GM19467 (cell line): Measurements from ENCODE around the gene PRDM8.

Source experiments
- ATAC-seq: cut with Tn5 transposase; IDR thresholded peaks from one replicate; pipeline ENCODE4 v1.9.1; 2021; ENCODE audit warnings: mild to moderate bottlenecking, moderate library complexity; ENCODE audit not compliant: unreplicated experiment

Gene PRDM8

DNA sequence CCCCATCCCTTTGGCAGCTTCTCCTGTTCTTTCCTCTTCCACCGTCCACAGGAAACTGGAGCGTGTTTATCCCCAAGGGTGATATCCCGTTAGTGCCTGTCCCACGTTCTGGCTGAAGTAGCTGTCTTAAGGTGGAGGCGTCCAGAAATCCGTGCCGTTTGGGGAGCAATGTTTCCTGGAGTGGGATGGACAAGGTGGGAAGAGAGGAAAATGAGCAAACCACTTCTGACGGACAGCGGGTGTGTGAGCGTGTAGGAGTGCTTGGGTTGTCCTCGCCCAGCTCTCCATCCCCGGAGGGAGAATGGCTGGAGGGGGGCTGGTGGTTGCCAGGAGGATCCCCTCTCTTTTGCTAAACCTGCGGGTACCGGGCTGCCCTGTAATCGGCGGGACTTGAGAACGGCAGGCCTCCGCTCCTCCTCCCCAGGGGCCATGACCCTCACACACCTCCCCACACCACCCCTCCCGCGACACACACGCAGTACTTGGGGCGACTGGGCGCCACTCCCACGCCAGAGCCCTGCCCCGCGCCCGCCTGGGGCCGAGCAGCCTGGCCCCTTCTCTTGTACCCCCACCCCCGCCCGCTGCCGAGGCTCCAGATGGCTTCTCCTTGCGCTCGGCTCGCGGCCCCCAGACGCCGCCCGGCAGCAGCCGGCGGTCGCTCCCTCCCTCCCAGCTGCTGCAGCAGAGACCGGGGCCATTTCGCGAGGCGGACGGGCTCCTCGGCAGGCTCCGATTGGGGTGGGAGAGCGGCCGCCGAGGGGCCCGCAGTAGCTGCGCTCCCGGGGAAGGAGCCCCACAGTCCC is 13.9 kb upstream of the PRDM8 start:
- ATAC-seq: no peak

DNA sequence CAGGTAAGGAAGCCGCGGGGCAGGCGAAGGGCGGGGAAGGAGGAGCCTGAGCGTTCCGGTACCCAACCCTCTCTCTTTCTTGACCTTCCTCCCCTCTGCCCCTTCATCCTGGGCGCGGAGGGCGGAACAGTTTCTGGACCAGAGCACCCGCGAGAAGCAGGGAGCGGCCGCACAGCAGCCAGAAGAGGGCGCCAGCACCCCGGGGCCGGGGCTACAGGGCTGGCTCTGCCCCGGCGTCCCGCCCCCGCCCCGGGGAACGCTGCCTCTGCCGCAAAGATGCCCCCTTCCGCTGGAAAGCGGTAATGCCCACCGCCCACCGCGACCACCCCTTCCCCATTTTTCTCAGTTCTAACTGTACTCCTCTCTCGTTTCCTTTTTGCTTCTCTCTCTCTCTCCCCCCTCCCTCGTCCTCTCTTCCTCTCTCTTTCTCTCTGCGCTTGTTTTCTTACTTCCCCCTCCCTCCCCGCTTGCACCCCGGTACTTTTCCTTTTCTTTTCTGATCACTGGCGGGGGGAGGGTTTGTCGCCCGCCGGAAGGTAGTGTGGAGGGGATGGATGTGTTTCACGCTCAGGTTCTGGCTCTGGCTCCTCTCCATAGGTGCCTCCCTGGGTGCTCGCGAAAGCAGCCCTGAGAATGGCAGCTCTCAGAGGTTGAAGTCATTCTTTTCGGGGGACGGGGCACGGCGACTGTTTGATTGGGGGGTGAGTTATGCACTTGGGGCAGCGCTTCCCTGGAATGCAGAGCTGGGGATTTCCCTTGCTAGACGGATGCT is 13.1 kb upstream of the PRDM8 start:
- peak; percentile 95 for ATAC-seq

DNA sequence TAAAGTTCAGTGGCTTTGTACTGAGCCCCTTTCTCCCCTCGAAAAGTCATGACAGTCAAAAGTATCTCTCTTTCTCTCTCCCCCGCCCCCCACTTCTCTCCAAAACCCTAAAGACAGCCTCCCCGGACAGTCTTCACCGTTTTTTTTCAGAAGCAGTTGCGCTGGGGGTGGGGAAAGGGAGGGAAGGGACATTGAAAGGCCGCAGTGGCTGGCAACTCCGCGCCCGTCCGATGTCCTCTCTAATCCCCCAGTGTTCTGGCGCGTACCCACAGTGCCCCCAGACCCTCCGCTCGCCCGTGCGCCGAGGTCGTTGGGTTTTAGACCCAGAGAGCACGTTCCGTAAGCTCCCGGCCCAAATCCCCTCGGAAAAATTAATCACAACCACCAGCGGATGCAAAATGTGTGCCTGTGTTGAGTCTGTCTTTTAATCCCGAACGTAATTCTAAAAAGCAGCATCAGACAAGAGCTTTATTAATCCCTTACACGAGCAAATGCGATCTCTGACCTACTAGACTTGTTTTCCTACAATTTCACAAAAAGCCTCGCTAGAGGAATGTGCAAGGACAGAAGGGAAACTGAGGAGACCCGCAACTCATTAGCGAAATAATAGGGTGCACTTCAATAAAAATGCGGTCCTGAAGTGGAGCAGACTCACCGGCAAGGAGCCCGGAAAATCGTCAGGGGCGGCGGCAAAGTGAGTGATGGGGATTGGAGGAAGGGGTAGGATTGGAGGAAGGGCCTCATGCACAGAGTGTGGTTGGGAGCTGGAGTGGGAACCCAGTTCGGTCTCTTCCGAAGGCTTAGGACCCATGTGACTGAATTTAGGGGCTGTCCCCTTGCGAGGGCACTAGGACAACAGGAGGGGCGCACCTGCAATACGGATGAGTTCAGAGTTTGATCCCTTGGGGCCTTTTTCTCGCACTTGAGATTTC is 12.2 kb upstream of the PRDM8 start:
- ATAC-seq: no peak

DNA sequence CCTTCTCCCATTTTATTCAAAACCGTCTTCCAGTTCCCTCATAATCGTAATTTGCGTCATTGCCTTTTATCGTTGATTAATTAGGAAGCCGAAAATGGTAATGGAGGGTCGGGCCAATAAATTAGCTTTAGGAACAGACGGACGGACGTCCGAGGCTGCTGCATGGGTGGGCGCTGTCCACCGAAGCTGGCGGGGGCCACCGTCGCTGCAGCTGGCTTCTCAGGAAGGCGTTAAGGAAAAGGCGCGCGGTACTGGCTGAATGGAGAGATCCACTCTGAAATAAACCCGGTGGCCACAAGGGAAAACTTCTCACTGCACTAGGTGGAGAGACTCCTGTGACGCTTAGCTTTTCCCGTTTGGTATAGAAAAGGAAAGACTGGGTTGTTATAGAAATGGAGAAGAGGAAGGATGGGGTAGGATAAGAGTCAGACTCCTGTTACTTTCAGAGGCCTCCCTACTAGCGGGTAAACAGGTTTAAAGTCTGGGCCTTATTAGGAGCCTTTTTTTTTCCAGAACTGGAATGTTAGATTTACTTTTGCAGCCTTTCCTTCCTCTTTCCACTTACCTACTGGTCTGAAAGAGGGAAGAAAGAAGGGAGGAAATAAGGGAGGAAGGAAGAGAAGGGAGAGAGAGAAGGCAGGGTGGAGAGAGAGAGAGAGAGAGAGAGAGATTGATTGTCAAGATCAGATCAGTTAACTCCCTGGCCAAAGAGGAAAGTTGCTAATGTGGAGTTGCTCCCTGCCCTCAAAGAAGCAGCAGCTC is 11.3 kb upstream of the PRDM8 start:
- no peak for ATAC-seq

DNA sequence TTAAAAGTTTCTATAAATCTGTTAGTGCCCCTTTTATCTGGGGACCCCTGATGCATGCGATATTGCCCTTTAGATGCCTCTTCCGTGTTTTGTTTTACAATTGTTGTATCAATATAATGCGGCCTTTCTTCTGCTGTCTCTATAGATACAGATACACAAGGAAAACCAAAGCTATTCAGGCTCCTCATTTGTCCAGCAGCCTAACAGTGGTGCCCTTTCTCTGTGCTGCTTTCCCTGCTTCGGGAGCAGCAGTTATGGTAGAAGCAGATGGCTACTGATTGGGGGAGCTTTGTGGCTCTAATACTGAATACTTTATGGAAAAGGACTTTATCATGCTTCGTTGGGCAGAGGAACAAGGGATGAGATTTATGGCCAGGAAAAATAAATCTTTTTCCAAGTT is 10.6 kb upstream of the PRDM8 start:
- ATAC-seq: no peak

DNA sequence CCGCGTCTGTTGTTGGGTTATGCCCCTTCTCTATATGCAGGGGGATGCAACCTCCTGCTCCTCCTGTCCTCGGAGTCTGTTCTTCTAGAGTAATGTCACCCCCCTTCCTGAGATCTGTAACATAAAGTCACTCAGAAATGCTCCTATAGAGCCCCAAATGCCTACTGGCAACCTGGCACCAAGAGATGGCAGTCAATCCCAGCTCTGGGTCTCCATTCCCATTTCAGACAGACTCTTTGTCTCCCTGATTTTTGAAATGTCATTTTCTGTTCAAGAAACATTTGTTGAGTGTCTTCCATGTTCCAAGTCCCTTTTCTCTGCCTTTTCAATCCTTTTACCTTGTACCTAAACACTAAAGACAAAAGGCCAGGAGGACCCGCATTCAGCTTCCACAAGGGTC is 9.6 kb upstream of the PRDM8 start:
- no peak for ATAC-seq

DNA sequence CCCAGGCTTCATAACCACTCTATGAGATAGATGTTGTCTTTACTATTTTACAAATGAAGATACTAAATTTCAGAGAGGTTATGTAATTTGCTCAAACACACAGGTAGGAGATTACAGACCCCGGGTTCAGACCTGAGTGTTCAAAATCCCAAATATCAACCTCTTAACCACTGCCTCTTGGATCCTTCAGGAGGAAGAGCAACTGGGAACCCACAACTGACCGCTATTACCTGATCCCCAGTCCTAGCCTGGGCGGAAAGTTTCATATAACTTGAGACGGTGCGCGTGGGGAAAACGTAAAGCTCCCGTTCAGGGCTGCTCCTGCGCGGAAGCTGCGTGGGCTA is 8.9 kb upstream of the PRDM8 start:
- no peak for ATAC-seq

DNA sequence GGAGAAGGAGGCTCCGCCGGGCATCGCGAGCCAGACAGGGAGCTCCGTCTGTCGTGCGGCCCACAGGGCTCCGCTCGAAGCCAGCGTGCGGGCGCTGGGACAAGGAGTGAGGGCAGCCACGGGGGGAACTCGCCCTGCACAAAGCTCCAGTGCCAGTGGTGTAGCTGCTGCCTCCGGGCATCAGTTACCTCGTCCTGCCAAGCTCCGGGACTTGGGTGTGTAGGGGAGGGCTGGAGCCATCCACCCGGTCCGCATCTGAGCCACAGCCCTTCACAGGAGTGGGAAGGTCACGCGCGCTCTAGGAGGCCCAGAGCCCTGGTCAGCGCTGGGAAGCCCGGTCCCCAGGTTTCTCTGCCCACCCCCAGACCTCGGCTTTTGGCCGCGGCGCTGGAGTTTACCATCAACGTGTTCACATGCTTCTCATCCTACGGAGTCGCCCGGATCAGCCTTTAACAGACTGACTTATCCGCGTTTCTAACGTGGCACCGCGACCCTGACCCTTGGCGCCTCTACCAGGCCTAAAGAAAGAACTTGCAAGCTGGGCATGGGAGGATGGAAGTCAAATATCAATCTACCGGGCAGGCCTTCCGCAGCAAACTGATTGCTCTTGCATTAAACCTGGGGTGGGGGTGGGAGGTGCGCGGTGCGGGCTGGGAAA is 8.4 kb upstream of the PRDM8 start:
- ATAC-seq: no peak

DNA sequence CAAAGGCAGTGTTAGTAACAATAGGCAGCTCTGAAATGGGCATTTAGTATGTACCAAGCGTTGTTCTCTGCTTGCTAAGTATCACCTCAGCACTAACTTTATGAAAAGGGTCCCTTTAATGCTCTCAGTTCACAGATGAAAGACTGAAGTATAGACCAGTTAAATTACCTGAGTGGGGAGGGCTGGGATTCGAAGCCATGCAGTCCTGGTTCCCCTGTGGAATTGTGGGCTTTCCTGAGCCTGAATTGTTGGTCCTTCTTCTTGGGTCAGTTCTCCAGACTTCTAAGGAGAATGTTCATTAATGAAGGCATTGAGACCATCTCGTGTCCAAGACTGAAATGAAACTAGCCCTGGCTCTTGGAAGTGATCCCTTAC is 7.7 kb upstream of the PRDM8 start:
- no peak for ATAC-seq

DNA sequence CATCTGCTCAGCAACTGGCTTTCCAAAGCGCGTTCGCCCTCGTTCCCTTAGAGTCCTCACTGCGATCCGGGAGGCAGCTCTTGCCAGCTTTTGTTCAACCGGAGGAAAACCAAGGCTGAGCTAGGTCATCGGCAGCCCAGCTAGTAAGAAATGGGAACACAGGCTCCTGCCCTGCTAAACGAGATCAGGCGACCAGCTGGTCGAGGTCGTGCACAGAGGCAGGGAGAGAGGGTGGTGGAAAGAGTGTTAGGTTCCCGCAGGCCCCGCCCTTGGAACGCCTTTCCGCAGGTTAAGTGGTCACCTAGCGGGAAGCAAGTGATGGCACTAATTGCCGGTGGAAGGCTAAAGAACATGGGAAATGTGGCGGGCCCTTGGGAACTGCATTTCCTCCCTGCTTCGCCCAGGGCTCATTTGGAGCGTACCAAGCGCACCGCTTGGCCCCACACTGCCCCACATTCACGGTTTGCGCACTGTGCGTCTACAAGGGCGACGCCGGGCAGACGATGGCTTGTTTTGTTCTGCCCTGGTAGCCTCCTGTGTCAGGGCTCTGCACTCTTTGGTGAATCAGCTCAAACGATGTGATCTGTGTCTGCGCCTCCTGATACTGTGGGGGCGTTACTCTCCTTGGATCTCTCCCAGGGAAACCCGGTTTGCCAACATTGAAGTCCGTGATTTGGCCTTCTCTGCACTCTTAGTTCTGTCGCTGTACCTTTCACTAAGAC is 7.2 kb upstream of the PRDM8 start:
- ATAC-seq: no peak

DNA sequence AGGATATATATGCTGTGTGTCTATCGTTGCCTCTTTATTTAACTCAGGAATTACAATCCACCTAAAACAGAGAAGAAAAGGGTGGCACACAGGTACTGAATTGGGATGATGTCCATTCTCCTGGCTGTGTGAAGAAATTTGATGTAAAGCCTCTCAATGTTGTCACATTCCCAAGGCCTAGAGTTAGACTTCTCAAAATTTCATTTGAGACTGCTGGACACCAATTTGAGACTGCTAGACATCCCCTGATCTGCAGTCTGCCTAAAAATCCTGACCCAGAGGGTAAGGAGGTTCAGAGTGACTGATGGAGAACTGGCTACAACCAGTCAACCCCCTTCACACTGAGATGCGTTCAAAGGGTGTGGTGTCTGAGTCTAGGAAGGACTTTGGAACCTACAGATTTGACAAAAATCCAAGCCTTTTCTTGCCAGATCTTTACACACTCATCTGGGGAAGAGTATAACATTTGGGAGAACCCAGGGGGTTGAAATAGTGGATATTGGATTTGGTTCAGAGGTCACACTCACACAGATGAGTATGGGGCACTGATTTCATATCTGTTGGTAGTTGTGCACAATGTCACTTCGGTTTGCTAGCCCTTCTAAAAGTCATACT is 4.9 kb upstream of the PRDM8 start:
- ATAC-seq: no peak

DNA sequence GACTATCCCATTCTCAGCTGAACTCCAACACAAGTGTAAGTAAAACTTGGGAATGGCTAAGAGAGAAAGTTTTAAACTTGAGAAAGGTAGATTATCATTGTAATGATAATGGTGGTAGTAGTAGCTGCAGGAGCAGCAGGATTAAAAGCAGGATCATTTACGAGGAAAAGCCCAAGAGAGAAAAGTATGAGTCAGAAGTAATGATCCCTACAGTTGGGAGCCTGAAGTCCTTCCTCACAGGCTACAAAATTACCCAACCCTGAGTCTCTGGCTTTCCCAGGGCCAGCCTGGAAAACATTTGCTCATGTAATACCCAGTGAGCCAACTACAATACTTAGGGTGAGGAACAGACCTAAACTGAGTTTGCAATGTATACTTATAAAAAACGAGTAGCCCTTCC is 4.4 kb upstream of the PRDM8 start:
- ATAC-seq: no peak

DNA sequence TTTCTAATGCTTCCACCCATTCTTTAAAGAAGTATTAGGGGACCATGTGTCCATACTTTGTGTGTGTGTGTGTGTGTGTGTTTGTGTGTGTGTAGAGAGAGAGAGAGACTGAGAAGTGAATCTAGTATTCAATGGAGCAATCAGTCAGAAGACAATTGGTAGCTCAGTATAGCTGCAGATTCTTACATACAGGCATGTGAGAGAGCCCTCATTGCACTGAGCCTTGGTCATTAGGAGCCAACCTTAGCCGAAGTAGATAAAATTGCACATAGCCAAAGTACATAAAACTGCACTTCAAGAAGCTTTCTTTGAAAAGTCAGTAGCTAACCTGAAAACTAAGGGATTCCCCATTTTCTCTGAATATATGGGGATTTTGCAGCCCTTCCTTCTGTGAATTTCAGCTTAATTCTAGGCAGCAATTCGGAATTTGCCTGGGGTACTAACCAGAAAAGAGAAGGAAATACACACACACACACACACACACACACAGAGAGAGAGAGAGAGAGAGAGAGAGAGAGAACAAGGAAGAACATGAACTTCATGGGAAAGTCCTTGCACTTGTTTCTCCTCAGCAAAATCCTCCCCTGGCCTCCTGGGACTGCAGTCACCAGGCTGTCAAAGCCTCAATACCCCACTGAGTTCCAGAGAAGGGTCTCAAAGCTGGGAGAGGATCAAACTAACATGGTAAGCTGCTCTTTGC is 1.7 kb upstream of the PRDM8 start:
- ATAC-seq: no peak

DNA sequence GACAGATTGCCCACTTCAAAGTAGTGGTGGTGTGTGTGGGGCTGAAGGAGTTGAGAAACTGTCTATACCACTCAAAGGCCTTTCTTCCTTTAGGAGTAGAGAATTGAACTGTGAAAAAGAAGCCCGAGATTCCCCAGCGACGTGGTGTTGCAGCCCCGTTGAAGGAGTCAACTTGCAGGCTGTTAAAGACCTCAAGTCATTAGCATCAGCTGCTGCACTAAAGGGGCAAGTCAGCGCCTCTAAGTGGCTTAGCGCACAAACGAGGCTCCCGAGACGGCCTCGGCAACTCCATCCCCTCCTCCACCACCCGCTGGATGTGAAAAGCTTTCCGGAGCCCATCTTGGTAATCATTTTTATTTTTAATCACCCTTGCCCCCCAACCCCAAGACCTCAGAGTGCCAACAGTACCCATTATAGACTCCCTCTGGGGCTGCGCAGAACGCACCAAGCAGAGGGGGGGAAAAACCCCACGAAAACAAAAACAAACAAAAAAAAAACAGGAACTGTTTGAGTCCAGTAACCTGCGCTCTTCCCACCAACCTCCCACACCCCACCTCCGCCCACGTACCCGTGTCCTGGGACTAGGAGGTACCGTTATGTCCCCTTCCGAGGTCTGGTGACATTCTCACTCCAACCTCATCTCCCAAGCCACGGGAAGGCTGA is 913 bp upstream of the PRDM8 start:
- ATAC-seq: no peak

DNA sequence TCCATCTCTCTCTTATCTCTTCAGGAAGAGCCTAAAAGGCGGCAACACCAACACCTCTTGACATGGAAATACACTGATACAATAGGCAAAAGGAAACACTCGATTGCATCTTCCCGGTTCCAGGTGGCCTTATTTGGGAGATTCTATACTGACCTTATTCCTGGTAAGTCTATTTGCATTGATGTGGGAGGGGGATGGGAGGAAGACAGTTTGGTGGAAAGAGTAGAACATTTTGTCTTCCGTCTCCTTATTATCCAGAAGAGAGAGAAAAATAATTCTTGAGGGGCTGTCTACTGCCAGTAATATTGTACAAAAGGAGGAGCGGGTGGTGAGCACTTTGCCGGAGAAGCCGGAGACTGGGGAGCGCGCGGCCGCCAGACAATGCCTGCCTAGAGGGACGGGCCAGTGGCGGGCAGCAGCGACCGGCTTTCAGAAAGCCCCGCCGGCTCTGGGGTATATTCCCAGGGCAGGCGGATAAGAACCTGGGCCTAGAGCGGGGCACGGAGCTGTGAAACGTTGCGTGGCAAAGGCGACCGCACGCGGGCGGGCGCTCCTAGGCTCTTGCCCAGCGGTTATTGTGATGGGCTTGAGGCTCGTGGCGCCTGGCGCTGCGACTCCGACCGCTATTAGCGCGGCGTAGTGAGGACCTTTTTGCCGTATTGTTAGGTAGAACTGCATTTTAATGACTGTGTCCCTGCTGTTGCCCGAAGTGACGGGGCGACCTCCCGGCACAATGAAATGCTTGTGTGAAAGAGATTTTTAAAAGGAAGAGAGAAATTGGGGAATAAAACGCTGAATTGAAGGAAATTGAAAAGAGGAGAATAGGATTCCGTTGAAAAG is 518 bp downstream of the PRDM8 start:
- ATAC-seq: no peak

DNA sequence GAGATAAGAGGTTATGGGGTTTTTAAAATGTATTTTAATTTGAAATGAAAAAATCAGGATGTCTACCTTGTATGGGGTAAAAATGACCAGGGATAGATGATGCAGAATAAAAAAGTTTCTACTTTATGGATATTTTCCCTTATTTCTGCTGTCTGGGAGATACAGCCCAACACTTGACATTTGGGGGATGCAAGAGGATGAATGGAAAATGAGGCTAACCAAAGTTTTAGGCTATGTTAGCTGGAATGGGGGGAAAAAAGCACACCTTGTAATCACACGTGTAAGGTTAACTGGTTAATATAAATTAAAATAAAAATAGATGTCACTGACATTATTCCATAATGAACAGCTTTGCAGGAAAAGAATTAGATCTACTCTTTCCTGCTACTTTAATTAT is 1.1 kb downstream of the PRDM8 start:
- ATAC-seq: no peak

DNA sequence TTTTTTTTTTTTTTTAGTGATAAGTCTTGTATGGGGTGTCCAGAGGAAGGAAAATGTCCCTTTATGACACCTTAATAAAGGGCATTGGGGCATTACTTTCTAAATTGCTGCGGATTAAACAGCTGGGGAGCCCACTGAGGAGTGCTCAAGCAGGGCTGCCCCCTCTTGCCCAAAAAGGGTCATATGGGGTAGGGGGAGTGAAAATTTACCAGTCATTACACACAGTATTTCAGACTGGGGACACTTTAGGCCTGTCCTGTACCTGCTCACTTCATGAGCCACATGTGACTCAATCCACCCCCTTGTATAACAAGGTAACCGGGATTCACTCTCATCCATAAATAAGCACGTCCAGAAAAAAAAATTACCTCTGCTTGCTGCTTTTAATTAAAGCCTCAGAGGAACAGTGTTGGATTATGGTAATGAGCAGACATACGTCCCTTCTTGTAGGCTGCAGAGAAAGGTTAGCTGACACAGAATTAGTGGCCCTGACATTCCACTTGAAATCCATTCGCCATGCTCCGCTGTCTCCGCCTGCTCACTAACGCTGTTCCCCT is 1.8 kb downstream of the PRDM8 start:
- ATAC-seq: no peak
